H1 (cell line): ENCODE data around the gene KIAA1328. TPM values are rescaled to one million over a fixed set of nuclear protein-coding genes. Genes with fewer than 3 reads are reported as not detected.

Experiments used
- CTCF ChIA-PET: fragments of 300-600 bp; sonication (Branson Sonifier 250); formaldehyde crosslinking; loops from one replicate; lab custom pipeline; 2021; ENCODE audit not compliant: partially characterized antibody; lab: Charles Lee
- POLR2A ChIA-PET: fragments of 300-600 bp; sonication (Branson Sonifier 250); formaldehyde crosslinking; loops from one replicate; lab custom pipeline; 2021; ENCODE audit warnings: inconsistent platforms; ENCODE audit not compliant: partially characterized antibody; lab: Charles Lee
- DNase-seq, 2 experiments: peaks; one replicate each; pipeline versions ENCODE4 v3.0.0 to v3.0.0-alpha.2; 2010 to 2022; ENCODE audit warnings: low spot score in 2 of 2, low read depth in 1 of 2, mixed read lengths in 1 of 2
- FAIRE-seq: peaks from 2 replicates; lab custom pipeline; 2011; peaks lifted over from hg19 to GRCh38; lab: Jason Lieb, UNC
- H2AFZ ChIP-seq: 2 replicates; pipeline ENCODE4 v1.8.1; 2012; ENCODE audit warnings: low read length, inconsistent platforms
- H2AK5ac ChIP-seq: 2 replicates; pipeline ENCODE4 v1.6.1; 2013; ENCODE audit warnings: low read depth, low read length
- H2BK120ac ChIP-seq: replicated peaks from 2 replicates; pipeline ENCODE3; 2013; ENCODE audit warnings: low read depth, low read length, inconsistent platforms
- H2BK12ac ChIP-seq: 2 replicates; pipeline ENCODE4 v1.6.1; 2013; ENCODE audit warnings: low read depth, low read length
- H2BK15ac ChIP-seq: 2 replicates; pipeline ENCODE4 v1.6.1; 2013; ENCODE audit warnings: low read length
- H2BK20ac ChIP-seq: 2 replicates; pipeline ENCODE4 v1.6.1; 2013; ENCODE audit warnings: low read length
- H2BK5ac ChIP-seq: 2 replicates; pipeline ENCODE4 v1.6.1; 2013; ENCODE audit warnings: low read depth, low read length
- H3K14ac ChIP-seq: 2 replicates; pipeline ENCODE4 v1.6.1; 2013; ENCODE audit warnings: inconsistent platforms; ENCODE audit not compliant: insufficient read length
- H3K18ac ChIP-seq: 2 replicates; pipeline ENCODE4 v1.6.1; 2013; ENCODE audit warnings: low read length; ENCODE audit errors: extremely low read depth
- H3K23ac ChIP-seq: 2 replicates; pipeline ENCODE4 v1.6.1; 2013; ENCODE audit warnings: inconsistent platforms; ENCODE audit not compliant: insufficient read length
- H3K23me2 ChIP-seq: 2 replicates; pipeline ENCODE4 v1.6.1; 2013; ENCODE audit warnings: low read depth, low read length
- H3K27ac ChIP-seq: 2 replicates; pipeline ENCODE4 v1.6.1; 2011; ENCODE audit warnings: low read depth, low read length, inconsistent platforms
- H3K27me3 ChIP-seq, 4 experiments: replicated peaks in 1 of 4; 1 replicate in 1 of 4; 2 replicates in 3 of 4; pipeline versions ENCODE4 v1.6.1 to v1.8.1; 2011 to 2013; ENCODE audit warnings: low read length in 3 of 4, mild to moderate bottlenecking in 3 of 4, inconsistent platforms in 2 of 4, mixed read lengths in 2 of 4, moderate library complexity in 1 of 4; ENCODE audit not compliant: control insufficient read depth in 3 of 4, insufficient read depth in 3 of 4; ENCODE audit errors: extremely low read depth in 1 of 4
- H3K36me3 ChIP-seq, 4 experiments: 2 replicates each; pipeline versions ENCODE4 v1.6.1 to v1.8.1; 2011 to 2013; ENCODE audit warnings: mild to moderate bottlenecking in 4 of 4, low read length in 3 of 4, moderate library complexity in 2 of 4, control low read depth in 1 of 4, inconsistent platforms in 1 of 4; ENCODE audit not compliant: insufficient read depth in 4 of 4, control insufficient read depth in 2 of 4
- H3K4ac ChIP-seq: replicated peaks from 2 replicates; pipeline ENCODE3; 2013; ENCODE audit warnings: low read length, low read depth, mixed read lengths, inconsistent platforms; ENCODE audit not compliant: insufficient read length
- H3K4me1 ChIP-seq, 4 experiments: replicated peaks in 1 of 4; 1 replicate in 1 of 4; 2 replicates in 3 of 4; pipeline versions ENCODE4 v1.6.1 to v1.8.1; 2011 to 2013; ENCODE audit warnings: low read length in 3 of 4, inconsistent platforms in 2 of 4, mixed read lengths in 1 of 4; ENCODE audit not compliant: insufficient read depth in 4 of 4, control insufficient read depth in 3 of 4
- H3K4me2 ChIP-seq, 2 experiments: 2 replicates each; pipeline versions ENCODE4 v1.6.1 to v1.8.1; 2011 to 2013; ENCODE audit warnings: low read depth in 2 of 2, low read length in 2 of 2, control low read depth in 1 of 2, inconsistent platforms in 1 of 2, mild to moderate bottlenecking in 1 of 2; ENCODE audit not compliant: insufficient read depth in 1 of 2
- H3K4me3 ChIP-seq, 4 experiments: fragments of 200-600, 300-600 bp in 1 of 4; sonication (generic), shearing (Covaris generic), sonication (Bioruptor Twin) in 1 of 4; 2 replicates each; pipeline versions ENCODE4 v1.5.1 to v1.8.1; 2011 to 2016; ENCODE audit warnings: low read length in 4 of 4, low read depth in 3 of 4, control low read depth in 2 of 4, inconsistent platforms in 2 of 4, mild to moderate bottlenecking in 2 of 4, mixed read lengths in 1 of 4, moderate library complexity in 1 of 4; ENCODE audit not compliant: insufficient read depth in 2 of 4; ENCODE audit errors: extremely low read depth in 1 of 4
- H3K56ac ChIP-seq: replicated peaks from 2 replicates; pipeline ENCODE3; 2013; ENCODE audit warnings: low read depth, mild to moderate bottlenecking, mixed read lengths, low read length, inconsistent platforms; ENCODE audit not compliant: insufficient read length
- H3K79me1 ChIP-seq: 2 replicates; pipeline ENCODE4 v1.6.1; 2013; ENCODE audit warnings: low read depth, low read length, control low read depth
- H3K79me2 ChIP-seq, 2 experiments: 2 replicates each; pipeline versions ENCODE4 v1.6.1 to v1.8.1; 2012 to 2013; ENCODE audit warnings: low read length in 2 of 2, mild to moderate bottlenecking in 2 of 2, inconsistent platforms in 1 of 2; ENCODE audit not compliant: insufficient read depth in 2 of 2, control insufficient read depth in 1 of 2
- H3K9ac ChIP-seq, 4 experiments: replicated peaks in 1 of 4; 1 replicate in 1 of 4; 2 replicates in 3 of 4; pipeline versions ENCODE4 v1.6.1 to v1.8.1; 2011 to 2013; ENCODE audit warnings: low read depth in 3 of 4, low read length in 3 of 4, control low read depth in 2 of 4, mild to moderate bottlenecking in 2 of 4, moderate library complexity in 2 of 4, inconsistent platforms in 1 of 4; ENCODE audit errors: extremely low read depth in 1 of 4
- H3K9me3 ChIP-seq, 2 experiments: 2 replicates each; pipeline versions ENCODE4 v1.6.1 to v1.8.1; 2012 to 2013; ENCODE audit warnings: mild to moderate bottlenecking in 2 of 2, moderate library complexity in 2 of 2, control low read depth in 1 of 2, inconsistent platforms in 1 of 2, low read depth in 1 of 2, low read length in 1 of 2, mixed read lengths in 1 of 2; ENCODE audit not compliant: insufficient read depth in 2 of 2
- H4K20me1 ChIP-seq, 2 experiments: replicated peaks in 1 of 2; 2 replicates each; pipeline versions ENCODE3 to v1.8.1; 2011 to 2013; ENCODE audit warnings: inconsistent platforms in 2 of 2, low read length in 2 of 2, mild to moderate bottlenecking in 1 of 2; ENCODE audit not compliant: insufficient read depth in 2 of 2, control insufficient read depth in 1 of 2
- H4K5ac ChIP-seq: 2 replicates; pipeline ENCODE4 v1.6.1; 2013; ENCODE audit warnings: low read length, low read depth, mixed read lengths, inconsistent platforms; ENCODE audit not compliant: insufficient read length
- H4K8ac ChIP-seq: 2 replicates; pipeline ENCODE4 v1.8.0; 2013; ENCODE audit warnings: mild to moderate bottlenecking, moderate library complexity, low read length, inconsistent platforms; ENCODE audit not compliant: insufficient read depth; ENCODE audit errors: extremely low read depth
- H4K91ac ChIP-seq: replicated peaks from 2 replicates; pipeline ENCODE3; 2013; ENCODE audit warnings: low read length, mixed read lengths, inconsistent platforms; ENCODE audit not compliant: insufficient read length
- FOSL1 ChIP-seq: IDR thresholded peaks from 2 replicates; pipeline ENCODE4 v1.6.1; 2011; ENCODE audit warnings: mild to moderate bottlenecking, low read depth, low read length, moderate library complexity; ENCODE audit not compliant: insufficient read depth
- GABPA ChIP-seq: IDR thresholded peaks from 2 replicates; pipeline ENCODE4 v1.6.1; 2011; ENCODE audit warnings: mild to moderate bottlenecking, low read length, moderate library complexity, borderline replicate concordance; ENCODE audit not compliant: insufficient read depth
- JUN ChIP-seq: IDR thresholded peaks from 2 replicates; pipeline ENCODE4 v1.6.1; 2011; ENCODE audit warnings: low read depth, mild to moderate bottlenecking, improper control_type of control experiment, low read length
- KDM4A ChIP-seq: IDR thresholded peaks from one replicate; pipeline ENCODE4 v1.7.1; 2012; ENCODE audit warnings: low read depth, mild to moderate bottlenecking, moderate library complexity, low read length, inconsistent platforms; ENCODE audit not compliant: severe bottlenecking
- MAX ChIP-seq: IDR thresholded peaks from 2 replicates; pipeline ENCODE4 v1.6.1; 2012; ENCODE audit warnings: inconsistent platforms
- POU5F1 ChIP-seq: IDR thresholded peaks from 2 replicates; pipeline ENCODE4 v1.6.1; 2011; ENCODE audit warnings: low read depth, mild to moderate bottlenecking, low read length, moderate library complexity
- RFX5 ChIP-seq: IDR thresholded peaks from 2 replicates; pipeline ENCODE4 v1.6.1; 2011; ENCODE audit warnings: low read depth, low read length, improper control_type of control experiment, borderline replicate concordance
- RNF2 ChIP-seq: fragments of 200-900, 300-1000 bp; sonication (generic); IDR thresholded peaks from 2 replicates; pipeline ENCODE4 v1.7.1; 2016; ENCODE audit warnings: borderline replicate concordance, low read depth, mild to moderate bottlenecking, antibody characterized with exemption, low read length; ENCODE audit not compliant: poor library complexity, severe bottlenecking; ENCODE audit errors: missing control alignments
- RXRA ChIP-seq: IDR thresholded peaks from 2 replicates; pipeline ENCODE4 v1.6.1; 2011; ENCODE audit warnings: low read depth, mild to moderate bottlenecking, low read length, moderate library complexity; ENCODE audit not compliant: insufficient read depth
- SIRT6 ChIP-seq: IDR thresholded peaks from one replicate; pipeline ENCODE4 v1.7.1; 2012; ENCODE audit warnings: low read length, inconsistent platforms
- SIX5 ChIP-seq: IDR thresholded peaks from 2 replicates; pipeline ENCODE4 v1.6.1; 2011; ENCODE audit warnings: mild to moderate bottlenecking, low read depth, low read length
- SP1 ChIP-seq: IDR thresholded peaks from 2 replicates; pipeline ENCODE4 v1.6.1; 2011; ENCODE audit warnings: low read depth, low read length
- USF2 ChIP-seq: IDR thresholded peaks from 2 replicates; pipeline ENCODE4 v1.6.1; 2011; ENCODE audit warnings: low read length, improper control_type of control experiment
- WGBS, 2 experiments: shearing (Covaris generic) in 1 of 2; methylation state at CpG; one replicate each; pipeline versions ENCODE4 v1.1.6 to v1.1.7; 2013 to 2015; ENCODE audit warnings: low lambda C conversion rate in 2 of 2, mixed read lengths in 2 of 2, inconsistent platforms in 1 of 2, low coverage in 1 of 2, missing lambda C conversion rate in 1 of 2; ENCODE audit not compliant: insufficient replicate concordance in 2 of 2, insufficient coverage in 1 of 2, insufficient read length in 1 of 2; ENCODE audit errors: extremely low coverage in 1 of 2, missing lambda C conversion rate in 1 of 2; 5-methylcytosine and 5-hydroxymethylcytosine counted together
- polyA plus RNA-seq, 7 experiments: library from polyadenylated mRNA; depleted of rRNA in 3 of 7; stranded (reverse) in 5 of 7; unstranded in 2 of 7; fragments of >200 nt in 5 of 7; fragments of 200-250 nt in 2 of 7; gene quantifications; 1 replicate in 5 of 7; 2 replicates in 1 of 7; 4 replicates in 1 of 7; pipeline versions ENCODE4 v1.2.1 to v1.2.3, GENCODE V29; 2011 to 2013; ENCODE audit warnings: missing spikeins in 2 of 7, mixed read lengths in 2 of 7
- total RNA-seq: library from RNA; stranded (reverse); fragmentation: NEBNext Ultra II Directional; extraction: Animal tissue kit (Norgen Biotek cat#: 25700); gene quantifications from 2 replicates; pipeline ENCODE4 v1.2.1, GENCODE V29; 2021

KIAA1328 gene
- total and polyA plus RNA-seq, 2 of the 8 experiments (the other 6 are each of a cell fraction or from before 2014, with no cell fraction given): 2.6 to 5.7 TPM

DNA sequence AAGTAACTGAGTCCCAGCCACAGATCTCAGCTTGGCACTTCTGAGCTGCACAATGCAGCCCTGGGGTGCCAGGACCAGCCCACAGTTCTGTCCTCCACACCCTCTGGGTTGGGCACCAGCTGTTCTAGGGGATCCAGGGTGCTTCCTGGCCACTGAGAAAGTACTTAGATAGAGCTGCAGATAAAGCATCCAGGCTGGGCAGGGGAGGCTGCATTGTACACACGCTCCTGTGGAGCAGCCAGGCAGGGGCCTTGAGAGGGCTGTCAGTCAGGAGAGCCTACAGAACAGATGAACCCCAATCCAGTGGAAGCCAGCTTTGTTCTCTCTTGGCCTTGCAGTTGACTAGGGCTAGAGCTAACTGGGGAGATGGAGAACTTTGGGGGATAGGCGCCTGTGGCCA is 104.6 kb downstream of the KIAA1328 start:
- Histone ChIP-seq H2BK20ac (no peak overlapping the region), H3K23me2 (no peaks in the 10 kb centered on the region), H2BK15ac (no peak overlapping the region), H4K20me1 (no peaks in the 10 kb centered on the region), H3K27ac (no peak overlapping the region), H2AFZ (no peak overlapping the region), H2AK5ac (no peak overlapping the region), H3K27me3 (no peaks in the 10 kb centered on the region), H3K36me3 (no peaks in the 10 kb centered on the region), H2BK12ac (no peak overlapping the region), H2BK120ac (no peak overlapping the region), H3K79me2 (no peaks in the 10 kb centered on the region), H3K4me1 (peaks cover 0 to 4% (median 0%) of the 10 kb centered on the region in 4 experiments; a peak in 1 of 7 replicates), H4K91ac (no peak overlapping the region), H3K4me2 (no peak overlapping the region), H3K18ac (no peak overlapping the region), H3K4me3 (no peak overlapping the region), H3K9me3 (no peaks in the 10 kb centered on the region), H3K4ac (no peak overlapping the region), H3K9ac (no peak overlapping the region), H4K8ac (peak overlapping the region; percentile 81; the same call in 1 of the 2 replicates), H3K14ac (no peak overlapping the region), H2BK5ac (no peak overlapping the region), H3K56ac (no peak overlapping the region), H4K5ac (no peak overlapping the region), H3K23ac (no peak overlapping the region), H3K79me1 (no peaks in the 10 kb centered on the region)
- no peak for FAIRE-seq
- DNase-seq: no peak
- ChIA-PET POLR2A (interaction anchor here (1.2 kb wide), 1 partner anchor 15 kb away, joined by 3 read pairs; no protein-coding TSS in a partner anchor), CTCF (interaction anchor here (1.1 to 1.5 kb wide), 3 partner anchors 9 to 402 kb away, joined by 3 to 6 read pairs (median 4); no protein-coding TSS in a partner anchor)
- WGBS, 2 experiments: 87% methylated on average over 2 of the region's 2 CpGs; no CpG with 5 or more reads in 1 of the 2 experiments
- no peak for TF ChIP-seq POU5F1
- TF ChIP-seq GABPA: no peak
- no peak for TF ChIP-seq KDM4A
- TF ChIP-seq FOSL1: no peak
- TF ChIP-seq RNF2: no peak
- no peak for TF ChIP-seq SIX5
- no peak for TF ChIP-seq SIRT6
- no peak for TF ChIP-seq JUN
- no peak for TF ChIP-seq RFX5
- no peak for TF ChIP-seq USF2
- no peak for TF ChIP-seq MAX
- TF ChIP-seq SP1: no peak
- no peak for TF ChIP-seq RXRA
